Stimulated activated CD4-positive, alpha-beta T cell treated with anti-CD3 and anti-CD28 coated beads, Interleukin-1b, Interleukin-23, amount 100 ng/mL, for 4 hours (primary cell): ENCODE results near the gene CRYBA1.
"Not testable (repeated sequence)": the region's sequence is repeated elsewhere in the genome, so short reads cannot be mapped to it uniquely, and the experiment has no call there.

Source experiments
- DNase-seq, 2 donors: peaks; one replicate each; pipeline ENCODE4 v3.0.0-alpha.2; 2020; ENCODE audit warnings: low read depth in 2 of 2

The CRYBA1 gene, protein sequence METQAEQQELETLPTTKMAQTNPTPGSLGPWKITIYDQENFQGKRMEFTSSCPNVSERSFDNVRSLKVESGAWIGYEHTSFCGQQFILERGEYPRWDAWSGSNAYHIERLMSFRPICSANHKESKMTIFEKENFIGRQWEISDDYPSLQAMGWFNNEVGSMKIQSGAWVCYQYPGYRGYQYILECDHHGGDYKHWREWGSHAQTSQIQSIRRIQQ

DNA sequence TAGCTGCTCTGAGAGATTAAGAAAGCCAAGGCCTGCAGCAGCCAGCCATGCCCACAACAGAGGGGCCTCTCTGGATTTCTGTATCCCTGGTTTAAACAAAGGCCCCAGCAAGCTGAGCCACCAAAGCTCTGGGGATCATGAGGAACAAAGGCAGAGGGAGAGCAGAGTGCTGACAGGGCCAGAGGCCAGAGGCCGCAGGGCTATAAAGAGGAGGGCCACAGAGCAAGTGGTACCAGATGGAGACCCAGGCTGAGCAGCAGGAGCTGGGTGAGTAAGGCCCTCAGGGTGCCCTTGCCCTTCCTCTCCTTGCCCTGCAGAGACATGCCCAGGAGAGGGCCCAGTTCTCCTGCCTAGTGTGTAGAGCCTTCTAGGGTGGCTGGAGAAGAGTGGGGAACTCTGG lies at the start of gene CRYBA1:
TSS of gene CRYBA1 (plus strand) at position 232 of the 400 bp plus-strand sequence. CDS start at position 237, 5 bp downstream.
- no peak for DNase-seq

DNA sequence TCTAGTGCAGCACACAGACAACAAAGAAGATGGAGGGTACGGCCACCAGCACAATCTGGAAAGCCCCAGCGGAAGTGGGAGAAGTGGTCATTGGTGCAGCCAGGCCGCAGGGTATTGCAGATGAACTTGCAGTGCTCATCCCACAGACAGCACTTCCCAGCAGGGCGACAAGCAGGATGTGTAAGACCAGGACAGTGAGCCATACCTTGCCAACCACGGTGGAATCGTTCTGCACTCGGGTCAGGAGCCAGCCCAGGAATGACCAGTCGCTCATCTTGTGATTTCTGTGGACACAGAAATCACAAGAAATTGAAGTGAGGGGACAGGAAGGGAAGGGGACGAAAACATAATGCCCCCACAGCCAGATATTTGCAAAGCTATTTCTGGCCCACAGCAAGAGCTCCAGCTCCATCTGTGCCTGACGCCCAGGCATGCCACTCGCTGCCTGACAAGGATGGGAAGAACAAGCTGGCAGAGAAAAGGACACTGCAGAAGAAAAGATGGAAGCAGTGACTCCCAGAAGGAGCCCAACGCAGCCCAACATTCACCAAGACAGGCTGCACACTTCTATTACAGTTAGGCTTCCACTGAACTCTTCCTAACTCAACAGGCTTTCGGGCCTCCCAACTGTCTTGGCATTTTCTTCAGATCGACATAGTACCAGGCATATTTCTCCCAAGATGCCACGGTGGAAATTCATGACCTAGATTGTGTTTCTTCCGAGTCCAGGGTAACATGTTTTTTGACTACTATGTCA lies 49.0 kb upstream of the CRYBA1 start:
- DNase-seq, result no peak

DNA sequence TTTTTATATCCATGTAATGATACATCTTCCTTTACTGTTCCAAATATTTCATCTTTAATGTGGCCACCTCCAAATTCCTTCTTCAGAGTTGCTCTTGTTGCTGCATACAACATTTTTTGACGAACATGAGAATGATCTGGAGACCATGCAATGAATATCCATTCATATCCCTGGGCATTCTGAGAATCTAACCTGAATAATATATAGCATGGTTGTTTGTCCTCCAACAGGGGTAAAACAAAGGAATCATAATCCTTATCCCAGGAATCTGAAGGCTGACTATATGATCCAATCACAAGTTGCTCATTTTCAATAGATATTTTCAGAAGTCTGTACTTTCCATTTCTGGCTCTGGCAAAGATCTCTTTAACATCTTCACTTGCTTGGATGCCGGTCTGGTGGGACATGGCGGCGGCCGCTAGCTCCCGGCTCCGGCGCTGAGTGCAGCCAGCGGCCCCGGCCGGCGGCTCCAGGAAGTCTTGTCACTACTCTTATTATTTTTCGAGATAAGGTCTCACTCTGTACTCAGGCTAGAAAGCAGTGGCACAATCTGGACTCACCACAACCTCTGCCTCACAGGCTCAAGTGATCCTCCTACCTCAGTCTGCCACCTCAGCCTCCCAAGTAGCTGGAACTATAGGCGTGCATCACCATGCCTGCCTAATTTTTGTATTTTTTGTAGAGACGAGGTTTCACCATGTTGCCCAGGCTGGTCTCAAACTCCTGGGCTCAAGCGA lies 42.4 kb upstream of the CRYBA1 start:
- not testable (repeated sequence) for DNase-seq

DNA sequence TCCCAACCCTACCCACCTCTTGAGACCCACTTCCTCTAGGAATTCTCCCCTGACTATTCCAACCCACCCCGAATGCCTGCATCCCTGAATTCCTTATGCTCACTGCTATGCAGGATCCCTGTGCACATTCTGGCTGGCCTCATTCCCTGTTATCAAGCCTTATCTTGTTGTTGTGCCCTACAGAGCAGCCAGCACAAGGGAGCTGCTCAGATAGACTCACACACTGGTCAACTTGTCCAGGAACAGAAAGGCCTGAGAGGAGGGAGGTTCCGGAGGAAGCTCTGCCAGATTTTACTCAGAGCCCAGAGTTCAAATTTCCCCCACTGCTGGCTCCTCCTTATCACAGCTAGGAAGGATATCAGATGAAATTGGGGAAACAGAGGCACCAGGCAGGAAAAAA lies 41.6 kb upstream of the CRYBA1 start:
- no peak for DNase-seq

DNA sequence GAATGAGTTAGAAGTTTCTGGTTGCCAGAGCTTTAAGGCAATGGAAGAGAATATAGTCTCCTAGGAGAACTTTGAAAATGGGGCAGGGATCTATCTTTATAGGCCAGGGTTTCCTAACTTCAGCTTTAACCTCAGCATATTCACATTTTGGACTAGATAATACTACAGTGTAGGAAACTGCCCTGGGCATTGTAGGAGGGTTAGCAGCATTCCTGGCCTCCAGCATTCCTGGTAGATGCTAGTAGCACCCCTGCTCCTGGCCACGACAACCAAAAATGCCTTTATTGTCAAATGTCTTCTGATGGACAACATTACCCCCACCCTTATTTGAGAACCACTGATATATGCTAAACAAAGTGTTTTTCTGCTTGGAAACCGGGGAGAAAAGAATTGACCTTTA lies 38.7 kb upstream of the CRYBA1 start:
- DNase-seq, result no peak

DNA sequence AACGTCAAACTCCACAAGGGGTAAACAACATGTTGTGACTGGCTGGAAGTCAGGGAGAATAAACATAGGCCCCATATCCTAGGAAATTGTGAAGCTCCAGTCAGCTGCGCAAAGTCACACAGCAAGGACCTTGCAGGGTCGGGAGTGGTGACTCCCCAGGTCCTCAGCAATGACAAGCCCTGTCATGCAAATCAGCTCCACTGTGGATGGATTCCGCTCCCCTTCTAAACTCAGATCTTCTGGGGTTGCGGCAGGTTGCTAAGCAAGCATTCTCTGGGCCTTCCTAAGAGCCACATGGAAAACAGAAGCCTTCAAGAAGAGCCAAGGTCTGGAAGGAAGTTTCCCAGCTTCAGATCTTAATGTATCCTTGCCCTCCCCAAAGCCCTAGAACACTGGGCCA lies 37.6 kb upstream of the CRYBA1 start:
- no peak for DNase-seq

DNA sequence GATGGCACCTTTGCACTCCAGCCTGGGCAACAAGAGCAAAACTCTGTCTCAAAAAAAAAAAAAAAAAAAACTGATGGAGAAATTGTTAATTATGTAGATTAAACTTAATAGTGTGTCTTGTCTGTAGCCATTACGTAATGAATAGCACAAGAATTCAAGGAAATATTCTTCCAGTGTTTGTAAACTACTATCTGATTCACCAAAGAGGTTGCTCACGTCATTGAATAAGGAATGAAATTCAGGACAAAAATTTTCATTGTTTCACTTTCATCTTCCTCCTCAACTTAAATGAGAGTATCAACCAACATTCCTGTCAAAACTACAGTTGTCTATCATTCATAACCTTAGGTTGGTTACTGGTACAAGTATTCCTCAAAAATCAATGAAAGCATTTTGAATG lies 35.8 kb upstream of the CRYBA1 start:
- DNase-seq, result no peak

DNA sequence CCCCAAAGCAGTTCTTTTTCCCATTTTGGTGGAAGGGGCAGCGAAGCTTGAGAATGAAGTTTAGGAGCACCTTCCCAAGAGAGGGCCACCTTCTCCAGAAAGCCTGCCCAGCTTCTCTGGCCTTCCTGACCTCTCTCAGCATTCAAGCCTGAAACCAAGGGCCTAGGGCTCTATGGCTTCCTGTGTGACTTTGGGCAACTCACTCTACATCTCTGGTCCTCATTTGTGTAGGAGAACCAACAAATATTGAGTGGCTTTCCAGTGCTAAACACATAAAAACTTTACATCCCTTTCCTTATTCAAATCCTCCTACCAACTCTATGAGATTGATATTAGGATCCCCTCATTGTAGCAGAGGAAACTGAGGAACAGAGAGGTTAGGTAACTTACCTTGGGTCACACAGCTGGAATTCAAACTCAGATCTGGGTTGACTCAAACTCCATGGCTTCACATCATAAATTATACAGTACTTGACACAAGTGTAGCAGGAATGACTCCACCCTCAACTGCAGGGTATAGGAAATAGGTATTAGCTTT lies 34.5 kb upstream of the CRYBA1 start:
- DNase-seq, result no peak

DNA sequence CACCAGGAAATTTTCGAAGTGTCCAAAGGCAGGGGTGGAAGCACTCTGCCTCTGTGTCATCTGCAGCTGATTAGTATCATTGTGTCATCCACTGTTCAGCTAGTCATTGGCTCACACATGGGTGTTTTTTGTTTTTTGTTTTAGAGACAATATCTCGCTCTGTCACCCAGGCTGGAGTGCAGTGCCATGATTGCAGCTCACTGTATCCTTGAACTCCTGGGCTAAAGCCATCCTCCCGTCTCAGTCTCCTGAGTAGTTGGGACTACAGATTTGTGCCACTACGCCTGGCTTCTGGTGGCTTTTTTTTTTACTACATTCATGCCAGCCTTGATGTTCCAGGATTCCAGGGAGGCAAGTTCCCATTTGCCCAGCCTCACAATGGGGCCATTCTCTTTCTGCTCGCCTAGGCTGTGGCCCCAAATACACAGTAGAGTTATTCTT lies 34.0 kb upstream of the CRYBA1 start:
- DNase-seq, result no peak

DNA sequence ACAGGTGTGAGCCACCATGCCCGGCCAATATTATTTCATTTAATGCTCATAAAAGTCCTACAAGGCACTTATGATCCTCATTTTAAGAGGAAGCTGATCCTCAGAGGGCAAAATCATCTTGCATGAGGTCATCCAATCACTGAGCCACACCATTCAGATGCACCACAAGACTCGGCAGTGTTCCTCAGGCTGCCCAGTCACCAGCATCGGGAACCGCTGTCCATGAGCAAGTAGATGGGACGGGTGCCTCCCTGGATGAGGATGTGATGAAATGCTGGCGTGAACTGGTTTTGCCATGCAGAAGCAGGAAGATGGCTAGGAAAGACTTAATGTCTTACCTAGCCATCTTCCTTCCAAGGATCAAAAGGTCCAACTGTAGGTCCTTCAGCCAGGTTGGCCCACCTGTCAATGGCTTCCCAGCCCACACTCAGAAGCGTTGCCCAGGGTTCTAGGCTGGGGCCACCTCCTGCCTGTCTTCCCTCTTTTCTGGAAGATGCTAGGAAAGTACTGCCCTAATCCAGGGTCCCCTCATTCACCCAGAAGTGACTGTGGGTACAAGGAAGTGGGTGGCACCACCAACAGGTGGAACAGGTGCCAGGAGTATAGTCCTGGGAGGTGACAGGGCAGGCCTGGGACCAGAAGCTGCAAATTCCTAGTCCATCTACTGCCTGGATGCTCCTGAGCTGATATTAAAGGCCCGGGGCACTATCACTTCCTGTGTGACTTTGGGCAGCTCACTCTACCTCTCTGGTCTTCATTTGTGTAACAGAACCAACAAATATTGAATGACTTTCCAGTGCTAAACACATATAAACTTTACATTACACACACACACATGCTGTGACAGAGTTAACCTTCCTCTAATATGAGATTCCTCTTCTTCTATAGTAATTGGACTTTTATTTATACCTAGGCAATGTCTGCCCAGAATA lies 32.2 kb upstream of the CRYBA1 start:
- DNase-seq, result no peak

DNA sequence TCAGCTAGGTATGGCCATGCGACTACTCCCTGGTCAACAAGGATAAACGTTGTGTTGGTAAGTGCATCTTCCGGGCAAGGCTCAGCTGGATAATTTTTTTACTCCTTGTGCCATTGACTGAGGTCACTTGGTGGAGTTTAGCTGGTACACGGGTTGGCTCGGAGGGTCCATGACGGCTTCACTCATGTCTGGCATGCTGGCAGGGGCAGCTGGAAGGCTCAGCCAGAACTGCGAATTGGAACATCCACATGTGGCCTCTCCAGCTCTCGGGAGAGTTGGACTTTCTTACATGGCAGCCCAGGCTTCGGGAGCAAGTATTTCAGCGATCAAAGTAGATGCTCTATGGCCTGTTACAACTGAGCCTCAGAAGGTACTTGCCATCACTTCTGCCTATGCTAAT lies 31.5 kb upstream of the CRYBA1 start:
- no peak for DNase-seq

DNA sequence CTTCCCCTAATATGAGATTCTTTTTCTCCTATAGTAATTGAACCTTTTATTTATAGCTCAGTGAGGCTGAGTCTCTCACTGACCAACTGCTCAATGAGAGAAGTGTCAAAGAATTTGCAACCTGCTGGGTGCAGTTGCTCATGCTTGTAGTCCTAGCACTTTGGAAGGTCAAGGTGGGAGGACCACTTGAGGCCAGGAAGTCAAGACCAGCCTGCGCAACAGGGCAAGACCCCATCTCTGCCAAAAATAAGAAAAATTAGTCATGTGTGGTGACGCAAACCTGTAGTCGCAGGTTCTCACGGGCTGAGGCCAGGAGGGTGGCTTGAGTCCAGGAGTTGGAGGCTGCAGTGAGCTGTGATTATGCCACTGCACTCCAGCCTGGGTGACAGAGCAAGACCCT lies 30.9 kb upstream of the CRYBA1 start:
- DNase-seq, result no peak

DNA sequence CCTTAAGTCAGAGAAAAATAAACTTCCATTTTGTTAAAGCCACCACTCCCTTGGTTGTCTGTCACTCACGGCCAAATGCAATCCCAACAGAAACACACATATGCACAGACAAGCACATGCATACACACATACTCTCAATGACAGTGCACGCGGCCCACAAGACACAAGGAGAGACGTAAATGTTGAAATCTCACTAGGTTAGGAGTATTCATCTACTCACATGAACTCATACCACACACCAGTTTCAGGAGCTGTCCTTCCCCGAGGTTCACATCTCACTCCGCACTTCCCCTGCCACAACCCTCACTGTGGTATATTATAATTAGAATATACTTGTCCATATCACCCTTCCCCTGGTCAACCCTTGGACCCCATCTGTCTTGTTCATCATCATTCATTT lies 30.5 kb upstream of the CRYBA1 start:
- DNase-seq, result no peak

DNA sequence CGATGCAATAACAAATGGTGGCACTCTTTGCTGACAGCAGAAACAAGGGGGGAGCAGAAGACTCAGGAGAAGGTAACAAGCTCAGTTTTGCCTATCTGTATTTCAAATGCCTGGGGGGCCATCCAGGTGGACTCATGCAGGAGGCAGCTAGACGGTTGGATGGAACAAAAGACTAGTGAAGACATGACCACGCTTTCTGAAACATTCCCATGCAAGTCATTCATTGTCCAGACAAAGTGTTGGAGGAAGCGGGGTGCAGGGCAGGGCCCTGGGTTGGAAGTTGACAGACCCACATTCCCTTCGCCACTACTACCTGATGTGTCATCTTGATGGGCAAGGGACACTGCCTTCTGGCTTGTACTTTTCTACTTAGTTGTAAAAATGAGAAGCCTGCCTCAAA lies 29.8 kb upstream of the CRYBA1 start:
- no peak for DNase-seq

DNA sequence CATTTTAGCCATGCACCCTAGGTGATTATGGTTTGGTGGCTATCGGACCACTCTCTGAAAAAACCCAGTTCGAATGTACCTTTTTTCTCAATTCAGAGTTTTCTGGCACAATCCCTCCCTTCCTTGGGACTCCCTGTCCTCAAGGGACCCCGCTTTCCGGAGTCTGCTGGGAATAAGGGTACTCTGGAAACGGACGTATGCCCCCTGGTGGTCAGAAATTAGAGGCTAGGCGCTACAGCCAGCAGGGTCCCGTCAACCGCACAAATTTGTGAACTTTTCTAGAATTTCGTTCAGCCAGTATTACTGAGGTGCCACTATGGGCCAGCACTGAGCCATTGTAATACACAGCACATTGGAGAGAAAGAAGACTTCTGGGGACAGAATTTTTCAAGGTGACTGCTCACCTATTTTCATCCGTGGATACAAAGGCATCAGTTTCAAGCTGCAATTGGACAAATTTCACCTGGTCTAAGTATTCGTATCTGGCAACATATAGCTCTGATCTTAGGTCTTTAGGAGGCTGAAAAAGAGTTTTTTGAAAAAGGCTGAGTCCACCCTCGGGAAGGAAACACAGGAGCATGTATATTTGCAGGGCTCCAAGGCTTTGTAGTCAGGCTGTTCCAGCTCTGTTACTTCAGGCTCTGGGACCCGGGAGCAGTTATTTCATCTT lies 27.1 kb upstream of the CRYBA1 start:
- DNase-seq, result peak; percentile 54 to 66

DNA sequence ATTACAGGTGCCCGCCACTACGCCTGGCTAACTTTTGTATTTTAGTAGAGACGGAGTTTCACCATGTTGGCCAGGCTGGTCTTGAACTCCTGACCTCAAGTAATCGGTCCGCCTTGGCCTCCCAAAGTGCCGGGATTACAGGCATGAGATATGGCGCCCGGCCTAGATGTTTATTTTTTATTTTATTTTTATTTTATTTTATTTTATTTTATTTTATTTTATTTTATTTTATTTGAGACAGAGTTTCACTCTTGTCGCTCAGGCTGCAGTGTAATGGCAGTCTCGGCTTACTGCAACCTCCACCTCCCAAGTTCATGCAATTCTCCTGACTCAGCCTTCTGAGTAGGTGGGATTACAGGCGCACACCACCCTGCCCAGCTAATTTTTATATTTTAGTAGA lies 25.3 kb upstream of the CRYBA1 start:
- not testable (repeated sequence) for DNase-seq

DNA sequence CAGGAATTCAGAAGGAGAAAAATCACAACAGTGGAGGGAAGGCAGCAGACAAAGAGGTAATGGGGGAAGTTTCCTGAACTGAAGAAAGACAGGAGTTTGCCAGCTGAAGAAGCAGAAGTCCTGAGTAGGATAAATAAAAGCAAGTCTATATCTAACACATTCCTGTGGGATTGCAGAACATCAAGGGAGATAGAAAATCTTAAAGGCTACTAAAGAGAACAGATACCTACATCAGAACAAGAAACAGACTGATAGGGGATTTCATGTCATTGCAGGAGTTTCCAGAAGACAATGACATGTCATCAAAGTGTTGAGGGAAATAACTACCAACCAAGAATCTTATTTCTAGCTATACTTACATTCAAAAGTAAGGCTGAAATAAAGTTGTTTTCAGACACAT lies 21.3 kb upstream of the CRYBA1 start:
- DNase-seq, result no peak

DNA sequence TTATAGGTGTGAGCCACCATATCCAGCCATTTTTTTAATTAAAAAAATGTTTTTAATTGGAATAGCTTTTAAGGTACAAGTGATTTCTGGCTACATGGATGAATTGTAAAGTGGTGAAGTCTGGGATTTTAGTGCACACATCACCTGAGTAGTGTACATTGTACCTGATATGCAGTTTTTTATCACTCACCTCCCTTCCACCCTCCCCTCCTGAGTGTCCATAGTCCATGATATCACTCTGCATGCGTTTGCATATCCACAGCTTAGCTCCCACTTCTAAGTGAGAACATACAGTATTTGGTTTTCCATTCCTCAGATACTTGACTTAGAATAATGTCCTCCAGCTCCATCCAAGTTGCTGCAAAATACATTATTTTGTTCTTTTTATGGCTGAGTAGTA lies 13.4 kb upstream of the CRYBA1 start:
- DNase-seq, result no peak

DNA sequence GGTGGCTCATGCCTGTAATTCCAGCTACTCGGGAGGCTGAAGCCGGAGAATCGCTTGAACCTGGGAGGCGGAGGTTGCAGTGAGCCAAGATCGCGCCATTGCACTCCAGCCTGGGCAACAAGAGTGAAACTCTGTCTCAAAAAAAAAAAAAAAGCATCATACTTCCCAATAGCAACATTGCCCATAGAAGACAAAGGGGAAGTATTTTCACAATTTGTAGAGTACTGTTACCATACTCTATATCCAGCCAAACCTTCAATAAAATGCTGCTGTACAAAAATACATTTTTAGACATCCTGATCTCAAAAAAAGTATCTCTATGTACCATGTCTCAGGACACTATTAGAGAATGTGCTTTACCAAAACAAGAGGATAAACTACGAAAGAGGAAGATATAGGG lies 11.7 kb upstream of the CRYBA1 start:
- not testable (repeated sequence) for DNase-seq

DNA sequence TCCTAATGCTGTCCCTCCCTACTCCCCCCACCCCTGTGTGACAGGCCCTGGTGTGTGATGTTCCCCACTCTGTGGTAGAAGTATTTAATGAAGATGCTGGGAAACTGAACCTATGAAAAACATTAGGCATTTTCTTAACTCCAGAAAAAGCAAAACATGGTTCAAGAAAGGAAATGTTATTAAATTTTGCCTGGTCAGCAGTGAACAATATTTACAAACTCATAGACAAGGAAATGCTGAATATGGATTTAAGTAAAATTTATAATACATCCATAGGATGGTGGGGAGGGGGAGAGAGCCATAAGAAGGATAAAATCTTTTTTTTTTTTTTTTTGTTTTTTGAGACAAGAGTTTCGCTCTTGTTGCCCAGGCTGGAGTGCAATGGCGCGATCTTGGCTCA lies 10.8 kb upstream of the CRYBA1 start:
- DNase-seq, result no peak
